GM18909 (cell line): ENCODE results near the gene CATSPER3.
"Not testable (repeated sequence)": the region's sequence is repeated elsewhere in the genome, so short reads cannot be mapped to it uniquely, and the experiment has no call there.

Source experiments
- ATAC-seq: cut with Tn5 transposase; IDR thresholded peaks from one replicate; pipeline ENCODE4 v1.9.1; 2021; ENCODE audit warnings: mild to moderate bottlenecking; ENCODE audit not compliant: unreplicated experiment, poor library complexity

CATSPER3 gene

DNA sequence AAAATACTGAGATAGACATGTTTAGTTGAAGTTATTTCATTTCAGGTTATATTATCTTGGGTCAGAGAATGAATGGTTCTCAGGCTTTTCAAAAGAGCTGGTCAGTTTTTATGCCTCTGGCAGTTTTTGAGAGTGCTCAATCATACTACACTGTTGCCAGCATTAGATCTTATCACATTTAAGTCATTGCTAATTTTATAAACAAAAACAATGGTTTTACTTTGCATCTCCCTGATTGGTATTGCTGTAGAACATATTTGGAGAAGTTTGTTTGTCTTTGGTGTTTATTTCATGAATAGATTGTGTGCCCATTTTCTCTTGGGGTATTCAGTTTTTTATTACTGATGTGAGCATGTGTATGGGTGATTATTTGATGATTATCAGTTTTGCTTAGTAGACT is 1.5 kb downstream of the CATSPER3 start:
- ATAC-seq: no peak

DNA sequence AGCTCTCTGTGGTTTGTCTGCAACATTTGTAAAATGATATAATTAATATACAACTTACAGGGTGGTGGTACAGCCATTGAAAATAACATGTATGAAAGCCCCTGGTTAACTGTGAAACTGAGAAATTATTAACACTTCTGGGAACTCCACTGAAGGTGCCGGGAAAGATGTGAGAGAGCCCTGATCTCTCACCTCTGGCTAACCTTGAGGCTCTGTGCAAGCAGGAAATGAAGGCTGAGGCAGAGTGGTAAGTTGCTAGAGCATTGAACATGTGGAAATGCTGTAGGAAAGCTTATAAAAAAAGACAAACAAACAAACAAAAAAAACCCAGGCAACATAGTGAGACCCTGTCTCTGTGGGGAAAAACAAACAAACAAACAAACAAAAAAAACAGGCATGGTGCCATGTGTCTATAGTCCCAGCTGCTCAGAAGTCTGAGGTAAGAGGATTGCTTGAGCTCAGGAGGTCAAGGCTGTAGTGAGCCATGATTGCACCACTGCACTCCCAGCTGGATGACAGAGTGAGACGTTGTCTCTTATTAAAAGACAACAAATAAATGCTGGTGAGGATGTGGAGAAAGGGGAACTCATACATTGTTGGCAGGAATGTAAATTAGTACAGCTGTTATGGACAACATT is 7.5 kb downstream of the CATSPER3 start:
- ATAC-seq: no peak

- ATAC-seq: no peak
These were observed 8.1 kb downstream of the CATSPER3 start for GRCh38 chr5:134975843-134976242.

DNA sequence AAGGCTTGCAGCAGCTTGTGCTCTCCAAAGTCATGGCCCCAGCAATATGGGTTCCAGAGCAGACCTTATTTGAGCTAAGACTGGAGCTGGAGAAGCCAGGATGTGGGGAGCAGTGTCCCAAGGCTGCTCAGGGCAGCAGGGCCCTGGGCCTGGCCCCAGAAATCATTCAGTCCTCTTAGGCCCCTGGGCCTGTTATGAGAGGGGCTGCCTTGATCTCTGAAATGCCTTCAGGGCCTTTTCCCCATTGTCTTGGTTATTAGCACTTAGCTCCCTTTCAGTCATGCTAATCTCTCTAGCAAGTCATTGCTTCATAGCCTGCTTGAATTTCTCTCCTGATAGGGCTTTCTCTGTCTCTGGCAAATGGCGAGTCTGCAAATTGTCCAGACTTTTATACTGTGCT is 9.1 kb downstream of the CATSPER3 start:
- no peak for ATAC-seq

GRCh38 chr5:134979416-134979815 is 11.7 kb downstream of the CATSPER3 start:
- ATAC-seq: no peak

GRCh38 chr5:134982230-134982629 is 14.5 kb downstream of the CATSPER3 start:
- no peak for ATAC-seq

- no peak for ATAC-seq
These were observed 21.6 kb downstream of the CATSPER3 start for GRCh38 chr5:134989266-134989830.

- not testable (repeated sequence) for ATAC-seq
These were observed 22.5 kb downstream of the CATSPER3 start for GRCh38 chr5:134990183-134990582.

- ATAC-seq: no peak
These were observed 24.4 kb downstream of the CATSPER3 start for GRCh38 chr5:134992148-134992547.

DNA sequence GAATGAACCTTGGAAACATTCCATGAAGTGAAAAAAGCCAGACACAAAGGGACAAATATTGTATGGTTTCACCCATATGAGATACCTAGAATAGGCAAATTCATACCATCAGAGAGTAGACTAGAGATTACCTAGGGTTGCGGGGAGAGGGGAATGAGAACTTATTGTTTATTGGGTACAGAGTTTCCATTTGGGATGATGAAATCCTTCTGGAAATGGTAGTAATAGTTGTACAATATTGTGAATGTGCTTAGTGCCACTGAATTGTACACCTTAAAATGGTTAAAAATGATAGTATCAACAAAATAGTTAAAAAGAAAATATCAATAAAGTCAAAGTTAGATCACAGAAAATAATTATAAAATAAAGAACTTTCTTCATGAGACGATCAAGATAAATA is 25.5 kb downstream of the CATSPER3 start:
- no peak for ATAC-seq

DNA sequence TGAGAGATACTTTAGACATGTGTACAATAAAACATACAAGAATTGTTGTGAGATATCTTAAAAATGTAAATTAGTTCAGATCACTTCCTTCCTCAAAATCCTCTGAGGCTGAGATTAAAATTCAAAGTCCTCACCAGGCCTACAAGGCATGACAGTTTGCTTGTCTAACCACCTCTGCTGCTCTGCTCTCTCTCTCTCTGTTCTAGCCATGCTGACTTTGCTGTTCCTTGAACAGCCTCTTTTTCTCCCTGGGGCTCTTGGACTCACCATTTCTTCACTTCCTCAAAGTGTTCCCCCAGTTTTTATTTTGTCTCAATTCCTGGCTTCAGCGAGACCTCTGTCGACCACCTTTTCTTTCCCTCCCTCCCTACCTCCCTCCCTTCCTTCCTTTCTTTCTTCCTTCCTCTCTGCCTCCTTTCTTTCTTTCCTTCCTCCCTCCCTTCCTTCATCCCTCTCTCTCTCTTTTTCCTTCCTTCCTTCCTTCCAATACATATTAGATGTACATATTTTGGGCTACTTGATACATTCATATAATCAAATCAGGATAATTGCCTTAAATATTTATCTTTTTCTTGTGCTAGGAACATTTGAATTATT is 27.0 kb downstream of the CATSPER3 start:
- ATAC-seq: no peak

- ATAC-seq: no peak
These were observed 28.2 kb downstream of the CATSPER3 start for GRCh38 chr5:134995850-134996402.

GRCh38 chr5:134997015-134997414 is 29.3 kb downstream of the CATSPER3 start:
- no peak for ATAC-seq

- not testable (repeated sequence) for ATAC-seq
These were observed 30.4 kb downstream of the CATSPER3 start for GRCh38 chr5:134998068-134998467.

DNA sequence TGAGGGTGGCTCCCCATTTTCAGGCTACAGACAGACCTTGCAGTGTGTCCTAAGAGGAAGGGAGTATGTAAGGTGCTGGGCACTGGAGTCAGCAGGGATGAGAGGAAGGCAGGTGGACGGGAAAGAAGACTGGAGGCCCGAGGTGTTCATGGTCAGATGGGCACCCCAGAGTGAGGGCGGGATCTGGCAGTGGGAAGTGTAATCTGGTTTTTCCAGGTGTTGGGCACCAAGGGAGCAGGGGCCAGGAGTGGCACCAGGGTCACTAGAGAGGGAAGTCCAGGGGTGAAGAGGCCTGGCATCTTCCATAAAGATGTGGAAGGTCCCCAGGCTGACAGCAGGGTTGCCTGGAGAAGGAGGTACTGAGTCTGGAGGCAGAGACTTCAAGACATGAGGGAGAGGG is 36.7 kb downstream of the CATSPER3 start:
- ATAC-seq: no peak

DNA sequence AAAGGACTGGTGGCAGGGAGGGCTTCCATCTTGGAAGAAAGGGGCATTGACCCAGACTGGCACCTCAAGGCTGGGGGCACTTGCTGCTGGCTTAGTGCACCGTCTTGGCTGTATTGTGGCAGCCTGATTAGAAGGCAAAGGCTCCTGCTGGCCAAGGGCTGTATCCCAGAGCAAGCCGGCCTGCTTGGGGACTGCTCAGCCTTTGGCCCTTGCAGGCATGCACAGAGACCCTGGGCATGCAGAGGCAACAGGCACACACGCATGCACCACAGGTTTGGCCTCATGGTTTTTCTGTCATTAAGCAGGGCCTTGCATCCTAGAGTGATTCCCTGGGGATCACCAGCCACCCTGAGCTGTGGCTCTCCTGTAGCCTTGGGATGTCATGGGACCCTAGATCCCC is 37.4 kb downstream of the CATSPER3 start:
- ATAC-seq: no peak

- no peak for ATAC-seq
These were observed 39.6 kb downstream of the CATSPER3 start for GRCh38 chr5:135007305-135007704.

- ATAC-seq: no peak
These were observed 40.1 kb downstream of the CATSPER3 start for GRCh38 chr5:135007749-135008363.

- ATAC-seq: no peak
These were observed 40.8 kb downstream of the CATSPER3 start for GRCh38 chr5:135008556-135008955.

GRCh38 chr5:135008981-135009735 is 41.5 kb downstream of the CATSPER3 start:
- no peak for ATAC-seq
